GM23248 (cell line): ENCODE results near the gene DENND2D. TPM values are rescaled to one million over a fixed set of nuclear protein-coding genes. Genes with fewer than 3 reads are reported as not detected.

Source experiments
- DNase-seq: peaks from one replicate; pipeline ENCODE4 v3.0.0-alpha.2; 2015
- H2AFZ ChIP-seq: fragments of 200-600 bp; sonication (generic); 2 replicates; pipeline ENCODE4 v1.6.1; 2016; ENCODE audit warnings: antibody characterized with exemption
- H3F3A ChIP-seq: fragments of 200-600 bp; sonication (generic); 2 replicates; pipeline ENCODE4 v1.6.1; 2016; ENCODE audit warnings: mild to moderate bottlenecking, antibody characterized with exemption, mixed run types; ENCODE audit not compliant: insufficient read depth
- H3K27ac ChIP-seq: fragments of 200-600 bp; sonication (generic); 2 replicates; pipeline ENCODE4 v1.5.1; 2016; ENCODE audit warnings: mild to moderate bottlenecking
- H3K27me3 ChIP-seq: fragments of 200-600 bp; sonication (generic); replicated peaks from 2 replicates; pipeline ENCODE4 v1.6.1; 2016; ENCODE audit warnings: mild to moderate bottlenecking; ENCODE audit not compliant: insufficient read depth
- H3K36me3 ChIP-seq: fragments of 200-600 bp; sonication (generic); 2 replicates; pipeline ENCODE4 v1.6.1; 2016; ENCODE audit warnings: low read depth, mild to moderate bottlenecking
- H3K4me1 ChIP-seq: fragments of 200-600 bp; sonication (generic); 2 replicates; pipeline ENCODE4 v1.6.1; 2016; ENCODE audit warnings: mild to moderate bottlenecking; ENCODE audit not compliant: insufficient read depth
- H3K4me2 ChIP-seq: fragments of 200-600 bp; sonication (generic); one replicate; pipeline ENCODE4 v1.6.1; 2016; ENCODE audit warnings: mild to moderate bottlenecking; ENCODE audit not compliant: unreplicated experiment
- H3K4me3 ChIP-seq: fragments of 200-600 bp; sonication (generic); 2 replicates; pipeline ENCODE4 v1.5.1; 2016; ENCODE audit warnings: mild to moderate bottlenecking
- H3K79me2 ChIP-seq: fragments of 200-600 bp; sonication (generic); 2 replicates; pipeline ENCODE4 v1.6.1; 2016; ENCODE audit warnings: mild to moderate bottlenecking; ENCODE audit not compliant: insufficient read depth
- H3K9ac ChIP-seq: fragments of 200-600 bp; sonication (generic); 2 replicates; pipeline ENCODE4 v1.6.1; 2016; ENCODE audit warnings: mild to moderate bottlenecking
- H3K9me2 ChIP-seq: fragments of 200-600 bp; sonication (generic); 2 replicates; pipeline ENCODE4 v1.6.1; 2016; ENCODE audit warnings: mixed run types, mild to moderate bottlenecking, moderate library complexity; ENCODE audit not compliant: insufficient read depth
- H3K9me3 ChIP-seq: fragments of 200-600 bp; sonication (generic); one replicate; pipeline ENCODE4 v1.6.1; 2017; ENCODE audit warnings: low read depth
- H4K20me1 ChIP-seq: fragments of 200-600 bp; sonication (generic); 2 replicates; pipeline ENCODE4 v1.6.0; 2016; ENCODE audit not compliant: insufficient read depth
- EZH2 ChIP-seq: fragments of 200-600 bp; sonication (generic); IDR thresholded peaks from 2 replicates; pipeline ENCODE4 v1.6.1; 2018; ENCODE audit warnings: antibody characterized with exemption, mild to moderate bottlenecking; ENCODE audit not compliant: insufficient read depth, poor library complexity, severe bottlenecking
- EZH2phosphoT487 ChIP-seq: fragments of 200-600 bp; sonication (generic); IDR thresholded peaks from 2 replicates; pipeline ENCODE4 v1.6.1; 2018; ENCODE audit warnings: antibody characterized with exemption, moderate library complexity, mild to moderate bottlenecking, low read depth; ENCODE audit not compliant: insufficient read depth
- WGBS, 2 experiments: methylation state at CpG; one replicate each; pipeline ENCODE4 v1.1.6; 2015 to 2017; ENCODE audit warnings: low lambda C conversion rate in 2 of 2, low coverage in 1 of 2; ENCODE audit errors: missing lambda C conversion rate in 2 of 2; 5-methylcytosine and 5-hydroxymethylcytosine counted together
- in situ Hi-C: fragments of 300-500 bp; cut with MboI; formaldehyde crosslinking; loops from 2 replicates; pipeline ENCODE4 v1.15.0; 2020
- polyA plus RNA-seq: library from polyadenylated mRNA; unstranded; fragments of >200 nt; fragmentation: Nextera tagmentation; extraction: Ambion mirVana; gene quantifications from 2 replicates; pipeline ENCODE4 v1.2.1, GENCODE V29; 2016
- total RNA-seq: library from RNA; depleted of rRNA; stranded (reverse); fragments of >200 nt; shearing (Covaris generic); gene quantifications from 2 replicates; pipeline ENCODE4 v1.2.3, GENCODE V29; 2014

The DENND2D gene
- total and polyA plus RNA-seq, 2 experiments from 2014 or later = 3.7 to 6.6 TPM

GRCh38 chr1:111183308-111184069, 17.0 kb downstream of the DENND2D start:
- Histone ChIP-seq H3K27ac (no peak overlapping the region), H3K4me1 (0 out of 2 replicates have a peak, but pooled peaks cover 4% of the 10 kb centered on the region), H3K4me2 (no peak overlapping the region), H3F3A (peaks cover 5% of the 10 kb centered on the region; the same call in 1 of the 2 replicates), H3K9me2 (no peaks in the 10 kb centered on the region), H3K9me3 (no peaks in the 10 kb centered on the region), H4K20me1 (no peaks in the 10 kb centered on the region), H3K79me2 (no peaks in the 10 kb centered on the region), H3K27me3 (no peaks in the 10 kb centered on the region), H3K9ac (no peak overlapping the region), H3K36me3 (peaks cover 37% of the 10 kb centered on the region), H3K4me3 (no peak overlapping the region), H2AFZ (no peak overlapping the region)
- no peak for TF ChIP-seq EZH2
- TF ChIP-seq EZH2phosphoT487 = no peak
- in situ Hi-C loops = no loop called here
- 96 to 97% methylated on average over 6 of the region's 6 CpGs for WGBS, 2 experiments
- no peak for DNase-seq

- Histone ChIP-seq H3K79me2 (no peaks in the 10 kb centered on the region), H3K4me3 (no peak overlapping the region), H3K4me2 (no peak overlapping the region), H3K36me3 (peaks cover 38% of the 10 kb centered on the region), H3K9me3 (no peaks in the 10 kb centered on the region), H2AFZ (no peak overlapping the region), H3K27ac (no peak overlapping the region), H3F3A (no peaks in the 10 kb centered on the region; the same call in 1 of the 2 replicates), H4K20me1 (no peaks in the 10 kb centered on the region), H3K4me1 (0 out of 2 replicates have a peak, but pooled peaks cover 4% of the 10 kb centered on the region), H3K27me3 (no peaks in the 10 kb centered on the region), H3K9ac (no peak overlapping the region), H3K9me2 (no peaks in the 10 kb centered on the region)
- in situ Hi-C loops = no loop called here
- 97 to 100% methylated on average over 2 of the region's 2 CpGs for WGBS, 2 experiments
- DNase-seq = no peak
- no peak for TF ChIP-seq EZH2
- no peak for TF ChIP-seq EZH2phosphoT487
Observed at GRCh38 chr1:111182052-111182451, 18.4 kb downstream of the DENND2D start.

- Histone ChIP-seq H3K36me3 (peaks cover 33% of the 10 kb centered on the region), H3K9me3 (no peaks in the 10 kb centered on the region), H3K4me2 (no peak overlapping the region), H3K79me2 (no peaks in the 10 kb centered on the region), H2AFZ (no peak overlapping the region), H3K9me2 (no peaks in the 10 kb centered on the region), H3K27ac (no peak overlapping the region), H3K4me3 (no peak overlapping the region), H3K9ac (no peak overlapping the region), H3K27me3 (no peaks in the 10 kb centered on the region), H4K20me1 (no peaks in the 10 kb centered on the region), H3K4me1 (0 out of 2 replicates have a peak, but pooled peaks cover 4% of the 10 kb centered on the region), H3F3A (no peaks in the 10 kb centered on the region; the same call in 1 of the 2 replicates)
- in situ Hi-C loops = no loop called here
- no peak for DNase-seq
- TF ChIP-seq EZH2phosphoT487 (no peak), EZH2 (no peak)
Observed at GRCh38 chr1:111179968-111180533, 20.4 kb downstream of the DENND2D start.

GRCh38 chr1:111176678-111177077, 23.8 kb downstream of the DENND2D start:
- no peaks in the 10 kb centered on the region for H3K79me2 ChIP-seq
- no peak overlapping the region for H3K27ac ChIP-seq
- H3K4me3 ChIP-seq = no peak overlapping the region
- H3K9me3 ChIP-seq = no peaks in the 10 kb centered on the region
- H3K4me2 ChIP-seq = no peak overlapping the region
- no peak overlapping the region for H2AFZ ChIP-seq
- in situ Hi-C loops = no loop called here
- no peak for TF ChIP-seq EZH2
- TF ChIP-seq EZH2phosphoT487 = no peak
- no peaks in the 10 kb centered on the region for H3K27me3 ChIP-seq
- no peaks in the 10 kb centered on the region; the same call in 1 of the 2 replicates for H3F3A ChIP-seq
- H3K9ac ChIP-seq = no peak overlapping the region
- H3K36me3 ChIP-seq = peaks cover 36% of the 10 kb centered on the region
- 89 to 100% methylated on average over 1 of the region's 1 CpG for WGBS, 2 experiments
- DNase-seq = no peak
- H4K20me1 ChIP-seq = no peaks in the 10 kb centered on the region
- no peaks in the 10 kb centered on the region; the same call in 1 of the 2 replicates for H3K4me1 ChIP-seq
- H3K9me2 ChIP-seq = no peaks in the 10 kb centered on the region
